ENCODE results near the gene FANCE. TPM values are rescaled to one million over a fixed set of nuclear protein-coding genes. Genes with fewer than 3 reads are reported as not detected.

FANCE gene
- total RNA-seq, 3 donors from 2014 or later = 9.7 to 12.6 (median 10.8) TPM

DNA sequence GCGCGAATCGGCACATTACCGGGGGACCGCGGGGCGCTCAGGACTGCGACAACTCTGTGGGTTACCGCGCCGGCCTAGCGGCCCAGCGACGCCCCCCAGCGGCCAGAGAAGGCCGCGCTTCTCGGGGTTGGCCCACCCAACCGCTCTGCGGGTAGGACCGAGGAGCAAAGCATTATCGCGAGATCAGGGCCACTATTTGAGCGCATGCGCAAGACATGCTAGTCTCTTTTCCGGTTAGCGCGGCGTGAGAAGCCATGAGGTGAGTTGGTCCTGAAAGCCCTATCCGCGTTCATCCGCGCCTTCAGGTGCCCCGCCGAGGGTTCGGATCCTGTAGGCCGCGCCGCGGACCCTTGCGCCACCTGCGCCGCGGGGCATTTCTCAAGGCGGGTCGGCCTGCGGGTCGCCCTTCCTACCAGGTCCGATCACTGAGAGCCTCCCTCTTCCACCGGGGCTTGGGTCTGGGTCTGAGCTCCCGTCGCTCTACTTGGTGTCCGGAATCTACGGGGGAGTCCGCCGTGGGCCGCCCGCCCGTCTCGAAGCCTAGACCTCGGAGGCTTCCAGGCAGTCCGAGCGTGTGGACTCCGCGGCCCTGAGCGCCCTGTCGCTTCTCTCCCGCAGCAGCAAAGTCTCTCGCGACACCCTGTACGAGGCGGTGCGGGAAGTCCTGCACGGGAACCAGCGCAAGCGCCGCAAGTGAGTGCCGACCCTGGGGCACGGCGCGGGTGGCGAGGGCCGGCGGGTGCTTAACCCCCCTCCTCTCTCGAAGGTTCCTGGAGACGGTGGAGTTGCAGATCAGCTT is 16.2 kb downstream of the FANCE start, which contains the start of gene RPL10A:
RPL10A (plus strand) TSS at position 221 of the 799 bp plus-strand sequence; CDS start at position 255, 34 bp downstream.
- Histone ChIP-seq H3K4me1 (peaks cover 0 to 17% of the 10 kb centered on the region in 2 donors), H3K4me3 (peak within 1 kb of the TSS; percentile 64 to 90 (median 89)), H3K27ac (peak within 1 kb of the TSS; percentile 87 to 89), H3K36me3 (no peaks in the 10 kb centered on the region), H3K27me3 (no peaks in the 10 kb centered on the region), H3K9me3 (no peaks in the 10 kb centered on the region)
- intact Hi-C loops (cut with DNase I; ENCODE audit: low total_unique reads) = loop anchor here (5.0 kb wide), 1 partner anchor 126 kb away; the partner anchor contains the start of gene PPARD
- DNase-seq (ENCODE audit: low spot score in 2 of 2) = peak; percentile 95 to 97
- TF ChIP-seq POLR2A (IDR thresholded peaks at IDR 0.05) (peak; percentile 78), POLR2AphosphoS5 (IDR thresholded peaks at IDR 0.05) (peak; percentile 97 to 98 (median 97))
- TF ChIP-seq, protein P1, sequence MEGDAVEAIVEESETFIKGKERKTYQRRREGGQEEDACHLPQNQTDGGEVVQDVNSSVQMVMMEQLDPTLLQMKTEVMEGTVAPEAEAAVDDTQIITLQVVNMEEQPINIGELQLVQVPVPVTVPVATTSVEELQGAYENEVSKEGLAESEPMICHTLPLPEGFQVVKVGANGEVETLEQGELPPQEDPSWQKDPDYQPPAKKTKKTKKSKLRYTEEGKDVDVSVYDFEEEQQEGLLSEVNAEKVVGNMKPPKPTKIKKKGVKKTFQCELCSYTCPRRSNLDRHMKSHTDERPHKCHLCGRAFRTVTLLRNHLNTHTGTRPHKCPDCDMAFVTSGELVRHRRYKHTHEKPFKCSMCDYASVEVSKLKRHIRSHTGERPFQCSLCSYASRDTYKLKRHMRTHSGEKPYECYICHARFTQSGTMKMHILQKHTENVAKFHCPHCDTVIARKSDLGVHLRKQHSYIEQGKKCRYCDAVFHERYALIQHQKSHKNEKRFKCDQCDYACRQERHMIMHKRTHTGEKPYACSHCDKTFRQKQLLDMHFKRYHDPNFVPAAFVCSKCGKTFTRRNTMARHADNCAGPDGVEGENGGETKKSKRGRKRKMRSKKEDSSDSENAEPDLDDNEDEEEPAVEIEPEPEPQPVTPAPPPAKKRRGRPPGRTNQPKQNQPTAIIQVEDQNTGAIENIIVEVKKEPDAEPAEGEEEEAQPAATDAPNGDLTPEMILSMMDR (IDR thresholded peaks at IDR 0.05) = peak; percentile 92 to 97 (median 97)

DNA sequence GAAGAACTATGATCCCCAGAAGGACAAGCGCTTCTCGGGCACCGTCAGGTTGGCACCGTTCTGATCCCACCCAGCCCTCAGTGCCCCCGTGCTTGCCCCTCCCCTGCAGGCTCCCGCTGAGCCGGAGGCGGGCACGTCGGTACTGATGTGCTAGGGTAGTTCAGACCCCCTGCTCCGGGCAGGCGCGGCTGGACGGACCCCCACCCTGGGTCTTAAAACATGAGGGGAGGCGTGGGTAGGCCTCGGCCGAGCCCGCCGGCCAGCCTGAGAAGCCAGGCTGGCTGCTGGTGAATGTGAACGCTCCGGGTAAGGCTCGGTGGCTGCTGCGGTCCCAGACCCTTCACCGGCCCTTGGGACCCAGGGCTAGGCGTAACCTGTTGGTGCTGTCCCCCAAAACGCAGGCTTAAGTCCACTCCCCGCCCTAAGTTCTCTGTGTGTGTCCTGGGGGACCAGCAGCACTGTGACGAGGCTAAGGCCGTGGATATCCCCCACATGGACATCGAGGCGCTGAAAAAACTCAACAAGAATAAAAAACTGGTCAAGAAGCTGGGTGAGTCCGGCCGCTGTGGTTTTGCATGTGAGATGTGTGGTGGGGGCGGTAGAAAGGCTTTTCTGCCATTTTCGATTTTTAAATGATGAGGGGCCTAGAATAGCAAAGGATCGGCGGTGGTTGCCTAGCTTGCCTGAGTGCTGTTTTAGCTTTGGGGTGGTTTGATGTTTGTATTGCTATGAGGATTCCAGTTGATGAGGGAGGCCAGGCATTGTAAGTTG is 17.0 kb downstream of the FANCE start:
- H3K27ac ChIP-seq = peak overlapping the region; percentile 87 to 89

DNA sequence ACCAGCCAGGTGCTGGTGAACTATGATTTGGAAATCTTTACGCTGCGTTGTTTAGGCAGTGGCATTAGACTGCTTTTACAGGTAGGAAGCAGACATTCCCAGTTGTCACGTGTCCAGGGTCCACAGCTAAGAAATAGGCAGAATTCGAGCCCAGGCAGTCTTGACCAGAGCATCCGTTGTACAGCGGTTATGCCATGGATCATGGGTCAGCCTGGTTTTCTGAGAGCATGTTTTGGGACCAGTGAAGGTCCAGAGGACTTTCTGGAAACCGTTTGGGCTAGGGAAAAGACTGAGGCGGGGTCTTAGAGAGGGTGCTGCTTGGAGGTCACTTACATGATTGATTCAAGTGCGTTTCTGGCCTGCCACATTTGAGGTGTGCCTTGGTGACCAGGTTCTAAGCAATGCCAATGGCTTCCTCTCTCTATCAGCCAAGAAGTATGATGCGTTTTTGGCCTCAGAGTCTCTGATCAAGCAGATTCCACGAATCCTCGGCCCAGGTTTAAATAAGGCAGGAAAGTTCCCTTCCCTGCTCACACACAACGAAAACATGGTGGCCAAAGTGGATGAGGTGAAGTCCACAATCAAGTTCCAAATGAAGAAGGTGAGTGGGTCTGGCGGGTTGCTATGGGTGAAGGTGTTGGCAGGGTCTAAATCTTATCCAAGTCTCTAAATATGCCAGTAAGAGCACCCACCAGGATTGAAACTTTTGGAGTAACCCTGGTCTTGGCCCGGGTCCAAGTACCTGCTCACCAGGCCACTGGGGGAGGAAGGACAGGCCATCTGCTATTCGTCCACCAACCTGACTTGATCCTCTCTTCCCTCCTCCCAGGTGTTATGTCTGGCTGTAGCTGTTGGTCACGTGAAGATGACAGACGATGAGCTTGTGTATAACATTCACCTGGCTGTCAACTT is 17.9 kb downstream of the FANCE start:
- H3K4me1 ChIP-seq = peaks cover 0 to 17% of the 10 kb centered on the region in 2 donors
- peaks cover 4% of the 10 kb centered on the region for H3K36me3 ChIP-seq
- H3K27me3 ChIP-seq = no peaks in the 10 kb centered on the region
- H3K4me3 ChIP-seq = peak overlapping the region; percentile 64 to 90 (median 89)
- TF ChIP-seq, protein P1 (IDR thresholded peaks at IDR 0.05) = no peak
- peak in 1 of 3 donors; percentile 32 for TF ChIP-seq POLR2AphosphoS5 (IDR thresholded peaks at IDR 0.05)
- peak overlapping the region; percentile 87 to 89 for H3K27ac ChIP-seq
- intact Hi-C loops (cut with DNase I; ENCODE audit: low total_unique reads) = loop anchor here (5.0 kb wide), 1 partner anchor 128 kb away; the partner anchor contains the start of gene PPARD
- no peaks in the 10 kb centered on the region for H3K9me3 ChIP-seq
- DNase-seq (ENCODE audit: low spot score in 2 of 2) = no peak

More for the DNA sequence above, 17.0 kb downstream of the FANCE start:
- H3K9me3 ChIP-seq = no peaks in the 10 kb centered on the region
- DNase-seq (ENCODE audit: low spot score in 2 of 2) = peak in 1 of 2 donors; percentile 34
- H3K4me1 ChIP-seq = peaks cover 0 to 17% of the 10 kb centered on the region in 2 donors
- H3K36me3 ChIP-seq = no peaks in the 10 kb centered on the region
- no peak for TF ChIP-seq POLR2AphosphoS5 (IDR thresholded peaks at IDR 0.05)
- TF ChIP-seq, protein P1 (IDR thresholded peaks at IDR 0.05) = no peak
- TF ChIP-seq POLR2A (IDR thresholded peaks at IDR 0.05) = no peak
- H3K27me3 ChIP-seq = no peaks in the 10 kb centered on the region
- H3K4me3 ChIP-seq = peak overlapping the region; percentile 64 to 90 (median 89)
- intact Hi-C loops (cut with DNase I; ENCODE audit: low total_unique reads) = loop anchor here (5.0 kb wide), 1 partner anchor 127 kb away; the partner anchor contains the start of gene PPARD

DNA sequence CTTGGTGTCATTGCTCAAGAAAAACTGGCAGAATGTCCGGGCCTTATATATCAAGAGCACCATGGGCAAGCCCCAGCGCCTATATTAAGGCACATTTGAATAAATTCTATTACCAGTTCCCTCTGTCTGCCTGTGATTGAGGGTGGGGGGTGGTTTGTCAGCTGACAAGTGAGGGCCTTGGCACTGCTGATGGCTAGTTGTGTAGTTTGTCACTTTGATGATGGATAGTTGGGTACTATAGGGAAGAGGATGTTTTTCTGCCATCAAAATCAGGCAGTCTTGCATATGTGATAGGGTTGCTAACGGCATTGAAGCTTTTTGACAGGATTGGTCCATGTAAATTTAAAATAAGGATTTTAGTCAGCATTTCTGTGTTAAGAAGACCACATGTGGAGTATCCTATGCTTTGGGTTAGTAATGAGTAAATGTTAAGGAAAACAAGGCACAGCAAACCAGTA is 18.6 kb downstream of the FANCE start:
- peaks cover 4% of the 10 kb centered on the region for H3K36me3 ChIP-seq
- peak overlapping the region in 1 of 3 donors; percentile 89 for H3K4me3 ChIP-seq
- TF ChIP-seq POLR2AphosphoS5 (IDR thresholded peaks at IDR 0.05) (no peak), POLR2A (IDR thresholded peaks at IDR 0.05) (no peak)
- TF ChIP-seq, protein P1 (IDR thresholded peaks at IDR 0.05) = no peak

More for the DNA sequence above, 18.6 kb downstream of the FANCE start:
- Histone ChIP-seq H3K27me3 (no peaks in the 10 kb centered on the region), H3K4me1 (peaks cover 0 to 17% of the 10 kb centered on the region in 2 donors), H3K9me3 (no peaks in the 10 kb centered on the region), H3K27ac (peak overlapping the region; percentile 87 to 89)
- intact Hi-C loops (cut with DNase I; ENCODE audit: low total_unique reads) = no loop called here
- DNase-seq (ENCODE audit: low spot score in 2 of 2) = no peak
